Stimulated activated CD4-positive, alpha-beta T cell treated with anti-CD3 and anti-CD28 coated beads, Interleukin-1b, Interleukin-23, amount 100 ng/mL, for 48 hours (primary cell): ENCODE data around the gene FAM168A.
A peak's percentile ranks its signal among the peaks of the same experiment; 100 is the strongest.

Experiments used
- DNase-seq: peaks from one replicate; pipeline ENCODE4 v3.0.0-alpha.2; 2020

FAM168A gene

GRCh38 chr11:73384531-73384871 lies 213.4 kb downstream of the FAM168A start:
- no peak for DNase-seq

- no peak for DNase-seq
Observed at GRCh38 chr11:73384125-73384441, 213.8 kb downstream of the FAM168A start.

GRCh38 chr11:73383249-73384124 lies 214.4 kb downstream of the FAM168A start:
- no peak for DNase-seq

- DNase-seq: no peak
Observed at GRCh38 chr11:73382747-73383146, 215.2 kb downstream of the FAM168A start.

GRCh38 chr11:73382183-73382582 lies 215.7 kb downstream of the FAM168A start:
- no peak for DNase-seq

- DNase-seq: no peak
Observed at GRCh38 chr11:73381589-73381988, 216.3 kb downstream of the FAM168A start.

- DNase-seq: no peak
Observed at GRCh38 chr11:73380897-73381410, 217.0 kb downstream of the FAM168A start.

GRCh38 chr11:73380331-73380730 lies 217.6 kb downstream of the FAM168A start:
- DNase-seq: no peak

- DNase-seq: no peak
Observed at GRCh38 chr11:73379189-73379880, 218.6 kb downstream of the FAM168A start.

GRCh38 chr11:73376803-73377629 lies 220.9 kb downstream of the FAM168A start:
- peak; percentile 68 for DNase-seq

- DNase-seq: peak; percentile 92
Observed at GRCh38 chr11:73376160-73376802, 221.6 kb downstream of the FAM168A start, which contains the start of gene RELT. TSS of gene RELT (plus strand) at chr11:73376399. CDS start at chr11:73389137, 12,738 bp downstream.

GRCh38 chr11:73375830-73376159 lies 222.1 kb downstream of the FAM168A start:
- no peak for DNase-seq

- no peak for DNase-seq
Observed at GRCh38 chr11:73374151-73374550, 223.8 kb downstream of the FAM168A start.

GRCh38 chr11:73372375-73372993 lies 225.4 kb downstream of the FAM168A start:
- no peak for DNase-seq

GRCh38 chr11:73367482-73368024 lies 230.4 kb downstream of the FAM168A start:
- peak; percentile 22 for DNase-seq

GRCh38 chr11:73366953-73367352 lies 231.0 kb downstream of the FAM168A start:
- DNase-seq: no peak

- no peak for DNase-seq
Observed at GRCh38 chr11:73366265-73366610, 231.7 kb downstream of the FAM168A start.

GRCh38 chr11:73365352-73366264 lies 232.3 kb downstream of the FAM168A start:
- DNase-seq: no peak

- no peak for DNase-seq
Observed at GRCh38 chr11:73363147-73363546, 234.8 kb downstream of the FAM168A start.

GRCh38 chr11:73361953-73362776 lies 235.7 kb downstream of the FAM168A start:
- no peak for DNase-seq
